Left kidney (tissue), 8 donors: ENCODE data around the gene ITGB3BP. TPM values are rescaled to one million over a fixed set of nuclear protein-coding genes. Genes with fewer than 3 reads are reported as not detected.
"Not testable (repeated sequence)": the region's sequence is repeated elsewhere in the genome, so short reads cannot be mapped to it uniquely, and the experiment has no call there.

Experiments
- DNase-seq: peaks from one replicate; pipeline ENCODE4 v3.0.0-alpha.2; 2013
- long read RNA-seq, 8 donors: transcript quantifications; one replicate each; lab custom pipeline, GENCODE V29; 2026
- polyA plus RNA-seq: library from polyadenylated mRNA; unstranded; fragments of 120-200 nt; gene quantifications from one replicate; pipeline ENCODE4 v1.2.1, GENCODE V29; 2013; ENCODE audit not compliant: insufficient read length

Gene ITGB3BP
- 84.2 TPM for polyA plus RNA-seq
- long read RNA-seq, donor 1, transcript ITGB3BP-201 (9 exons, 948 nt): major isoform, 16 of 54 reads
- long read RNA-seq, donor 1, transcript ITGB3BP-212 (10 exons, 1,285 nt): minor isoform, 8 of 54 reads
- long read RNA-seq, donor 1, partial matches to known transcripts: 29 of 54 reads
- long read RNA-seq, donor 1, other reads (novel, unspliced or antisense): 0 of 54 reads
- long read RNA-seq, donor 2, transcript ITGB3BP-201 (9 exons, 948 nt): major isoform, 20 of 26 reads
- long read RNA-seq, donor 2, partial matches to known transcripts: 0 of 26 reads
- long read RNA-seq, donor 2, other reads (novel, unspliced or antisense): 0 of 26 reads
- long read RNA-seq, donor 3, transcript ITGB3BP-212 (10 exons, 1,285 nt): minor isoform, 7 of 32 reads
- long read RNA-seq, donor 3, transcript ITGB3BP-201 (9 exons, 948 nt): major isoform, 18 of 32 reads
- long read RNA-seq, donor 3, partial matches to known transcripts: 5 of 32 reads
- long read RNA-seq, donor 3, other reads (novel, unspliced or antisense): 0 of 32 reads
- long read RNA-seq, donor 4, partial matches to known transcripts: 0 of 5 reads
- long read RNA-seq, donor 4, other reads (novel, unspliced or antisense): 0 of 5 reads
- long read RNA-seq, donor 5, transcript ITGB3BP-212 (10 exons, 1,285 nt): minor isoform, 15 of 127 reads
- long read RNA-seq, donor 5, transcript ITGB3BP-201 (9 exons, 948 nt): major isoform, 40 of 127 reads
- long read RNA-seq, donor 5, partial matches to known transcripts: 64 of 127 reads
- long read RNA-seq, donor 5, other reads (novel, unspliced or antisense): 6 of 127 reads
- long read RNA-seq, donor 6, transcript ITGB3BP-212 (10 exons, 1,285 nt): minor isoform, 8 of 42 reads
- long read RNA-seq, donor 6, transcript ITGB3BP-201 (9 exons, 948 nt): major isoform, 13 of 42 reads
- long read RNA-seq, donor 6, partial matches to known transcripts: 19 of 42 reads
- long read RNA-seq, donor 6, other reads (novel, unspliced or antisense): 0 of 42 reads
- long read RNA-seq, donor 7, transcript ITGB3BP-201 (9 exons, 948 nt): major isoform, 46 of 77 reads
- long read RNA-seq, donor 7, transcript ITGB3BP-212 (10 exons, 1,285 nt): minor isoform, 7 of 77 reads
- long read RNA-seq, donor 7, partial matches to known transcripts: 22 of 77 reads
- long read RNA-seq, donor 7, other reads (novel, unspliced or antisense): 0 of 77 reads
- long read RNA-seq, donor 8, partial matches to known transcripts: 0 of 10 reads
- long read RNA-seq, donor 8, other reads (novel, unspliced or antisense): 0 of 10 reads

- DNase-seq: peak; percentile 90
Observed at GRCh38 chr1:63522891-63523728, at the start of gene ITGB3BP, which contains the start of gene EFCAB7. ITGB3BP (minus strand) TSS chr1:63523225; CDS start chr1:63523133, 92 bp downstream. EFCAB7 (plus strand) TSS chr1:63523525; CDS start chr1:63525573, 2,048 bp downstream.

GRCh38 chr1:63572686-63573085 is 49.7 kb upstream of the ITGB3BP start:
- DNase-seq: not testable (repeated sequence)

- DNase-seq: no peak
Observed at GRCh38 chr1:63569640-63570316, 46.8 kb upstream of the ITGB3BP start.

GRCh38 chr1:63569068-63569467 is 46.0 kb upstream of the ITGB3BP start:
- no peak for DNase-seq

GRCh38 chr1:63563745-63564144 is 40.7 kb upstream of the ITGB3BP start:
- DNase-seq: no peak

GRCh38 chr1:63559357-63559756 is 36.3 kb upstream of the ITGB3BP start:
- DNase-seq: no peak

GRCh38 chr1:63557365-63557987 is 34.5 kb upstream of the ITGB3BP start:
- DNase-seq: peak; percentile 22

GRCh38 chr1:63555480-63555879 is 32.5 kb upstream of the ITGB3BP start:
- no peak for DNase-seq

- DNase-seq: no peak
Observed at GRCh38 chr1:63548877-63549276, 25.9 kb upstream of the ITGB3BP start.

- DNase-seq: no peak
Observed at GRCh38 chr1:63548303-63548702, 25.3 kb upstream of the ITGB3BP start.

- no peak for DNase-seq
Observed at GRCh38 chr1:63547621-63548294, 24.7 kb upstream of the ITGB3BP start.

GRCh38 chr1:63545780-63546179 is 22.8 kb upstream of the ITGB3BP start:
- no peak for DNase-seq

GRCh38 chr1:63537940-63538339 is 14.9 kb upstream of the ITGB3BP start:
- DNase-seq: no peak

- no peak for DNase-seq
Observed at GRCh38 chr1:63537006-63537405, 14.0 kb upstream of the ITGB3BP start.

GRCh38 chr1:63534406-63534805 is 11.4 kb upstream of the ITGB3BP start:
- no peak for DNase-seq

GRCh38 chr1:63533931-63534330 is 10.9 kb upstream of the ITGB3BP start:
- no peak for DNase-seq

- DNase-seq: no peak
Observed at GRCh38 chr1:63532727-63533126, 9.7 kb upstream of the ITGB3BP start.

- DNase-seq: no peak
Observed at GRCh38 chr1:63524201-63524600, 1.2 kb upstream of the ITGB3BP start.

- DNase-seq: no peak
Observed at GRCh38 chr1:63523738-63524137, 713 bp upstream of the ITGB3BP start.
